Measurements from ENCODE around the gene GPR107.
"Not testable (repeated sequence)": the region's sequence is repeated elsewhere in the genome, so short reads cannot be mapped to it uniquely, and the experiment has no call there.

Gene GPR107

DNA sequence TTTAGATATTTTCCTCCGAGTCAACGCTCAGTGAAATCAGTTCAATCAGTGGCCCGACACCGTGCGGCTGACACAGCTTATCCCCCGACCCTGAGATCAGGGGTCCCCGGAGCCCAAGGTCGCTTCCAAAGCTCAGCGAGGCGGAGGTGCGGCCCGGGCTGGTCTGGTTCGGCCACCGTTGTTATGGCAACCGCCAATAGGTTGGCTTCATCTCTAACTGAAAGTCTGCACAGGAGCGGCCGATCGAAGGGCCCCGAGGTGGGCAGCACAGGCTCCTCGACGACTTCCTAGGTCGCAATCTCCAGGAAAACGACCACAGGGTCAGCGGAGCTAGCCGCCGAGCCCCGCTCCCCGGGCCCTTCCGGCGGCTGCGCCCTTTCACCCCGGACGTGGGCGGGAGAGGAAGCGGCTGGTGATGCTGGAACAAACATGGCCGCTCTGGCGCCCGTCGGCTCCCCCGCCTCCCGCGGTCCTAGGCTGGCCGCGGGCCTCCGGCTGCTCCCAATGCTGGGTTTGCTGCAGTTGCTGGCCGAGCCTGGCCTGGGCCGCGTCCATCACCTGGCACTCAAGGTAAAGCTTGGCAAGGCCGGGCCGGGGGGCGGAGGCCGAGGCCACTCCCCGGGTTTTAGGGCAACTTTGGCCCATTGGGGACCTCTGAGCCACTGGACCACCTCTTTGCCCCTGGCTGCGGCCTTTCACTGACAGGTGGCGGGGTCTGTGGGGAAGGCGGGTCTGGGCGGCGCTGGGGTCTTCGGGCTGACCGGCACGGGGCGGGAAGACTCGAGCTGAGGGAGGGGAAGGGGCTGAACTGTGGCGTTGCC lies at the start of gene GPR107:
TSS of gene GPR107 (plus strand) at position 403 of the 821 bp plus-strand sequence. CDS start at position 430, 27 bp downstream.
- peak within 1 kb of the TSS; percentile 80 for H3K4me3 ChIP-seq (ENCODE audit: low read depth, low read length)

DNA sequence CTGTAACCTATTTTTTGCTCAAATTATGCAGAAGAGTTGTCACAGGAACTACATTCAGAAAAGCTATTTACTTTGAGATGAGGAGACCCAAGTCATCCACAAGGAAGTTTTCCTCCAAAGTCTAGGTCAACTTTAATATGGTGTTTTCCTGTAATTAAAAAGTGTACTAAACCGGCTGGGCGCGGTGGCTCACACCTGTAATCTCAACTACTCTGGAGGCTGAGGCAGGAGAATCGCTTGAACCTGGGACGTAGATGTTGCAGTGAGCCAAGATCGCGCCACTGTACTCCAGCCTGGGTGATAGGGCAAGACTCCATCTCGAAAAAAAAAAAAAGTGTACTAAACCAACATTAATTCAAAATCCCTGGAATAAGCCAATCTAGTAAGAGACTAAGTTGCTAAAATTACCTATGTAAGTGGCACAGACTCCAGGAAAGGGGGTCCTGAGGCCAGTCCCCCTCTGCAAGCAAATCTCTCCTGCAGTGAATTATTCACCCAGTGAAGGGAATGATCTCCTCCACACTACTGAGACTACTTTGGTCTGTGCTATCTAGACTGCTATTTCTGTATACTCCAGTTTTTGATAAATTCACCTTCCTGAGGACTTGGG lies 49.7 kb upstream of the GPR107 start:
- no peak overlapping the region for H3K4me3 ChIP-seq (ENCODE audit: low read depth, low read length)

DNA sequence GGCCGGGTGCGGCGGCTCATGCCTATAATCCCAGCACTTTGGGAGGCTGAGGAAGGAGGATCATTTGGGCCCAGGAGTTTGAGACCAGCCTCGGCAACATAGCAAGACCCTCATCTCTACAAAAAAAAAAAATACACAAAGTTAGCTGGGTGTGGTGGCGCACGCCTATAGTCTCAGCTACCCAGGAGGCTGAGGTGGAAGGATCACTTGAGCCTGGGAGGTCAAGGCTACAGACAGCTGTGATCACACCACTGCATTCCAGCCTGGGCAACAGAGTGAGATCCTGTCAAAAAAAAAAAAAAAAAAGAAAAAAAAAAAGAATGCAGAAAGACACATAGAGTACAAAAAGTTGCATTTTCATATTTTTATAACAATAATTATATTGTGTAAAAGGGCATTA lies 46.8 kb upstream of the GPR107 start:
- H3K4me3 ChIP-seq (ENCODE audit: low read depth, low read length): not testable (repeated sequence)

DNA sequence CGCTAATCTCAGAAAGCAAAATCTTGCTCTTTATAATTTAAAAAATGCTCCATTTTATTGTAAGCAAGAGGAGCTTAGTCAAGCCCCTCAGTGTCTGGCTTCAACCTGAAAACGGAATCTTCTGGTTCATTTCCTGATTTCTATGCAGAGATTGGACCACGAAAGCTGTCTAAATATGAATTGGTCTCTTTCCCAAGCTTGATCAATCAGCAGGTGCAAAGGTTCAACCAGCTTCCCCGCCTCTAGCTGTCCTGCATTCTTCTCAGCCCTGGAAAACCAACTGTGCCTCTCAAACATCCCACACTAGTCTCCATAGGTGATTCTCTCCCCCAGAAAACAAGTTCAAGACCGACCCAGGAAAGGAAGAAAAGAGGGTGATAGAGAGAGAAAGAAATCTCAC lies 45.2 kb upstream of the GPR107 start:
- no peak overlapping the region for H3K4me3 ChIP-seq (ENCODE audit: low read depth, low read length)

DNA sequence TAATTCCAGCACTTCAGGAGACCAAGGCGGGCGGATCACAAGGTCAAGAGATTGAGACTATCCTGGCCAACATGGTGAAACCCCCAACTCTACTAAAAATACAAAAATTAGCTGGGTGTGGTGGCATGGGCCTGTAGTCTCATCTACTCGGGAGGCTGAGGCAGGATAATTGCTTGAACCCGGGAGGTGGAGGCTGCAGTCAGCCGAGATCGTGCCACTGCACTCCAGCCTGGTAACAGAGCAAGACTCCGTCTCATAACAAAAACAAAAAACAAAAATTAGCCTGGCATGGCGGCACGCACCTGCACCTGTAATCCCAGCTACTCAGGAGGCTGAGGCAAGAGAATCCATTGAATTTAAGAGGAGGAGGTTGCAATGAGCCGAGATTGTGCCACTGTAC lies 44.2 kb upstream of the GPR107 start:
- H3K4me3 ChIP-seq (ENCODE audit: low read depth, low read length): not testable (repeated sequence)

DNA sequence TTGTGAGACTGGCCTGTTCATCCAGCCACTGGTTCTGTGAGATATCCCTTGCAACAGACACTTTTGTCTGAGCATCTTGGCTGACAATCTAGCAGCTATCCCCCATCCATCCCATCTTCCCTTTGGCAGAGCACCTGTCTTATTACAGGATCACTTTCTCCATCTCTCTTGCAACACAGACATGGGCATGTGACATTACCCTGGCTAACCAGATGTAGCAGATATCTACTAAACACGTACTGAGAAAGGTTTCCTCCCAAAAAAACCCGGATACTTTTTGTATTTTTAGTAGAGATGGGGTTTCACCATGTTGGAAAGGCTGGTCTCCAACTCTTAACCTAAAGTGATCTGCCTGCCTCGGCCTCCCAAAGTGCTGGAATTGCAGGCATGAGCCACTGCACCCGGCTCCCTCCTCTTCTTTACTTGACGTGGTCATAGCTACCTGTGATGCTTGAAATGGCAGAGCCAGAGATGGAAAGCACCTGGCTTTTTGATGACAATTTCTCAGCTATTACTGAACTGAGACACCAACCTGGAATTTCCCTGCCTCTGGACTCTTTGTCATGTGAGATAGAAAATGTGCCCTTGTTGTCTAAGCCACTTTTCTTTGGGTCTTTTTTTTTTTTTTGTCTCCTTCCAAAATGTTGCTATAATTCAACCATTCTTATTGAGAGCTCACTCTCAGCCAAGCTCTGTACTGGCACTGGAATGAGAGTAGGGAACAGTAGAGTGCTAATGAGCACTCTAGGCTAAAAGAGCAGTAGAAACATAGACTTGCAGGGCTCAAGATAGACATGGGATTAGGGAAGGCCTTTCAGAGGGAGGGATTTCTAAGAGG lies 43.3 kb upstream of the GPR107 start:
- H3K4me3 ChIP-seq (ENCODE audit: low read depth, low read length): no peak overlapping the region

DNA sequence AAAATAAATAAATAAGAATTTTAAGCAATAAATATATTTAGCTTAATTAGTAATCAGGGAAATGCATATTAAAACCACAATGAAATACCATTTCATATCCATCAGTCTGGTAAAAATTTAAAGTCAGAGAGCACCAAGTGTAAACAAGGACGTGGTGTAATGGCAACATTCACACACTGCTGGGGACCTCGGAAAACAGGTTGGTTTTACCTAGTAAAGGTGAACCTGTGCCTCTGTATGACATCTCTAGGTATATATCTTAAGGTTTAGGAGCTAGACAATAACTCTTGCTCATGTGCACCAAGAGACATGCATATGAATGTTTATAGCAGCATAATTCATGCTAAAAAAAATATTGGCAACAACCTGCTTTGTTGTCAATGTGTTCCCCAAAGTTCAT lies 40.4 kb upstream of the GPR107 start:
- H3K4me3 ChIP-seq (ENCODE audit: low read depth, low read length): no peak overlapping the region

DNA sequence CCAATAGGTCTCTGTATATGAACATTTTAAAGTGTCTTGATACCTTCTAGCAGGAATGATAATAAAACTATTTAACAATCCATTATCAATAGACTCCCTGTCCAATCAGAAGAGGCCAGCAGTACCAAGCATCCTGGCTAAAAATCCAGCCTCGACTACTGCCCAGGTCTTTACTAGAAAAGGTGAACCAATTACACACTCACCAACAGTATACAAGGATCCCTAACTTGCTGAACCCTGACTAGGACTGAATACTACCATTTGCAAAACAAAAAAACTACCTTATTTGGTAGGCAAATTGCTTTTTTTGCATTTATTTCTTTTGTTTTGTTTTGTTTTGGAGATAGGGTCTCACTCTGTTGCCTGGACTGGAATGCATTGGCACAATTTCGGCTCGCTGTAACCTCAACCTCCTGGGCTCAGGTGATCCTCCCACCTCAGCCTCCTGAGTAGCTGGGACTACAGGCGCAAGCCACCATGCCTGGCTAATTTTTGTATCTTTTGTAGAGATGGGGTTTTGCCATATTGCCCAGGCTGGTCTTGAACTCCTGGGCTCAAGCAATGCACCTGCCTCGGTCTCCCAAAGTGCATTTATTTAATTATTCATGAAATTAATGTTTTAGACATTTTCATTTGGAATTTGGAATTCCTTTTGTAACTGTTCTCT lies 38.2 kb upstream of the GPR107 start:
- H3K4me3 ChIP-seq (ENCODE audit: low read depth, low read length): no peak overlapping the region

DNA sequence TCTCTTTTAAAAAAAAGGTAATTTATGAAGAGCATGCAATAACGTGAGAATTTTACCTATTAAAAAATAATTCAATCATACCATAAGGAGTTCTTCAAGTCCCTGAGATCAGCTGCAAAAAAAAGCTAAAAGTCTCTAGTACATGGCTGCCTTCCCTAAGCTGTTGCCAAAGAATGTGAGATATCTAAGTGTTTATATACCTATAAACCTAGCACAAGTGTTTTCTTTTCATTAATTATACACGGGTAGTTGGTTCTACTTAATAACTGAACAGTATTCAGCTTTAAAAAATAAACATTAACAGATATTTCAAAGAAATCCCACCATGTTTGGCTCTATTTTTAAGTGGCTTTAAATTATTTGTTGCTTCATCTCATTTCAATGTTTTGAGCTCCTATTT lies 36.6 kb upstream of the GPR107 start:
- no peak overlapping the region for H3K4me3 ChIP-seq (ENCODE audit: low read depth, low read length)

DNA sequence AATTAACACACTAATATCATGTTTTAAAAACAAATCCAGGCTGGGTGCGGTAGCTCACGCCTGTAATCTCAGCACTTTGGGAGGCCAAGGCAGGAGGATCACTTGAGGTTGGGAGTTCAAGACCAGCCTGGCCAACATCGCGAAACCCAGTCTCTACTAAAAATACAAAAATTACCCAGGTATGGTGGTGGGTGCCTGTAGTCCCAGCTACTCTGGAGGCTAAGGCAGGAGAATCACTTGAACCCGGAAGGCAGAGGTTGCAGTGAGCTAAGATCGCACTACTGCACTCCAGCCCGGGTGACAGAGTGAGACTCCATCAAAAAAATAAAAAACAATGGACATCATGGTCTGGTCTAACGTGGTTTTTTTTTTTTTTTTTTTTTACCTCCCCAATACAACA lies 36.2 kb upstream of the GPR107 start:
- H3K4me3 ChIP-seq (ENCODE audit: low read depth, low read length): not testable (repeated sequence)

DNA sequence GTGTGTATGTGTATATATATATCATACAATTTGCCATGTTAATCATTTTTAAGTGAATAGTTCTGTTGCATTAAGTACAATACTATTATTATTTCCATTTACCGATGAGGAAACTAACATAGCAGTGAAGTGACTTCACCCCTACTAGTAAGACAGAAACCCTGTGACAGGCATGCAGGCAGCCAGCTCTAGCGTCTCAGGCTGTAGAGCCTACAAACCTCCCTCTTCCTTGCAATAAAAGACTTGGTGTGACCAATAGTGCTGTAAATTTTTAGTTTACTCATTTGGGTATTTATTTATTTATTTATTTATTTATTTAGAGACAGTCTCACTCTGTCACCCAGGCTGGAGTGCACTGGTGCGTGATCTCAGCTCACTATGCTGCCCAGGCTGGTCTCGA lies 35.4 kb upstream of the GPR107 start:
- no peak overlapping the region for H3K4me3 ChIP-seq (ENCODE audit: low read depth, low read length)

DNA sequence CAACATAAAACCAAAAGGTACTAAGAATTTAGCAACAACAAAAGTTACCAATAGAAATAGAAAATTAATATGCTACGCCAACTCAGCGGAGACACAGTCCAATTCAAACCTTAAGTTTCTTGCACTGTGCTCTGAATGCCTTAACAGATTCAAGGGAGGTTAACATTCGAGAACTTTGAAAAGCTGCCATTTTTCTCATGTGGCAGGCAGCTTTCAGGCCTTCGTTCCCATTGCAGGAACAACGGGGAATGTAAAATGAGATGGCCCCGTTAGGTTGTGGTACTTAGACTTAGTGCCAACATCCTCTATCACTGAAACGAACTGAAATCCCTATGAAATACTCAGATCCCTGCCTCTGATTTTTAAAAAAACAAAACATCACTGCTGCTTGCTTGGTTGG lies 33.1 kb upstream of the GPR107 start:
- no peak overlapping the region for H3K4me3 ChIP-seq (ENCODE audit: low read depth, low read length)

DNA sequence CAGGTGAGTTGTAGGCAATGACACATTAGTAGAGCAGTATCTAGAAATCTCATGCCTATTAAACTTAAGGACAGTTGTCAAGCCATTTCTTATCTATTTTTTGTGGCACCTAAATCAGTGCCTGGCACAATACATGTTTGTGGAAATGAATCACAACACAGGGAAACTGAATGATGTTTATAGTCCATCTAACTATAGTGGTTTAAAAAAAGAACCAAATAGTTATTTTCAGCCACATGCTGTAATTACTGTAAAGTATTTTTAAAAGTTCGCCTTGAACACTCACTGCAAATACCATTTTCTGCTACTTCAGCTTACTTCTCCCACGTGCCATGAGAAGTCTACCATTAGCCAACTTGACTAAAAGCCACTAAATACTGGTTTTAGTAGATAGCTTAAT lies 32.6 kb upstream of the GPR107 start:
- no peak overlapping the region for H3K4me3 ChIP-seq (ENCODE audit: low read depth, low read length)

DNA sequence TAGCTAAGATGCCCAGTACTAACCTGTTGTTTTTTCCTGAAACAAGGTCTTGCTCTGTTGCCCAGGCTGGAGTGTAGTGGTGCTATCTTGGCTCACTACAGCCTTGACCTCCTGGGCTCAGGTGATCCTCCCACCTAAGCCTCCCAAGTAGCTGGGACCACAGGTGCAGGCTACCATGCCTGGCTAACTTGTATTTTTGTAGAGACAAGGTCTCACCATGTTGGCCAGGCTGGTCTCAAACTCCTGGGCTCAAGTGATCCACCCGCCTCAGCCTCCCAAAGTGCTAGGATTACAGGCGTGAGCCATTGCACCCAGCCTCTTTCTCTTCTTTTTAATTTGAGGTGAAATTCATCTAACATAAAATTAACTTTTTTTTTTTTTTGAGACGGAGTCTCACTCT lies 31.9 kb upstream of the GPR107 start:
- H3K4me3 ChIP-seq (ENCODE audit: low read depth, low read length): not testable (repeated sequence)

DNA sequence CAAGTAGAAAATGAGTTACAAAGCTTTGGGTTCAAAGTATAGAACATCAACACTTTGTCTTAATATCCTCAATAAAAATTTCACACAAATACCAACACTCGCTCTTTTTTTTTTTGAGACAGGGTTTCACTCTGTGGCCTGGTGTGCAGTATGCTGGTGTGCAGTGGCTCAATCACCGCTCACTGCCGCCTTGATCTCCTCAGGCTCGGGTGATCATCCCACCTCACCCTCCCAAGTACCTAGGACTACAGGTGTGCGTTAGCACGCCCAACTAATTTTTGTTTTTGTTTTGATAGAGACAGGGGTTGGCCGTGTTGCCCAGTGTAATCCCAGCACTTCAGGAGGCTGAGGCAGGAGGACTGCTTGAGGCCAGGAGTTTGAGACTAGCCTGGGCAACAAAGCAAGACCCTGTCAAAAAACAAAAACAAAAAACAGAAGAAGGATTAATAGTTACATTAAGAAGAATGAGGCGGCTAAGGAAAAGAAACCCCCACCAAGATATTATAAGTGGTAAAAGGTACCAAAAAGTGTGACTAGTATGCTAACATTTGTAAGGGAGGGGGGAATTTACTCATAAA lies 31.1 kb upstream of the GPR107 start:
- no peak overlapping the region for H3K4me3 ChIP-seq (ENCODE audit: low read depth, low read length)

DNA sequence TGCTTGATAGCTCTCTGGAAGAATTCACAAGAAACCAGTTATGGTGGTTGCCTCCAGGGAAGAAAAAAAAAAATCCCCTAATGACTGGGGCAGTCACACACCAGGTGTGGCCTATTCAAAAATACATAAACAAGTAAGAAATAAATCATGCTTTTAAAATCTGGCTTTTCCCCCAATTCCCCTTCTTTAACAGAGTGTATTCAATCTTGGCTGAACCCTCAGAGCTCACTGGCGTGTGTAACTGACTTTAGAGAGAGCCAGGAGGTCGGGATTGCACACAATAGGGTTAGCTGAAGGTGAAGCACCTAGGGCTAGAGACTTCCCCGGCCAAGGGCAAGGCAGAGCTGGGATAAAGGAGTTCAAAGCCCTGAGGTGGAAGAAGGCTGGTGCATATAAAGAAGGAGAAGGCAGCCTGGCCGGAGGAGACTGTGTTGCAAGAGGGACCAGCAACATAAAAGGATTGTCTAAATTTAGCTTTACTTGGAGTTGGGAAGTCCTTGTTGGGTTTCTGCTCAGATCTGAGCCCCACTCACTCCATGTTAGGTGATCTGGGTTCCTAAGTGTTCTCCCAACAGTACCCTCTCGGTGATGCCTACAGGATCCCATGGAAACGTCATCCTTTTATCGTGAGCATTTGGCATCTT lies 30.4 kb upstream of the GPR107 start:
- H3K4me3 ChIP-seq (ENCODE audit: low read depth, low read length): no peak overlapping the region

DNA sequence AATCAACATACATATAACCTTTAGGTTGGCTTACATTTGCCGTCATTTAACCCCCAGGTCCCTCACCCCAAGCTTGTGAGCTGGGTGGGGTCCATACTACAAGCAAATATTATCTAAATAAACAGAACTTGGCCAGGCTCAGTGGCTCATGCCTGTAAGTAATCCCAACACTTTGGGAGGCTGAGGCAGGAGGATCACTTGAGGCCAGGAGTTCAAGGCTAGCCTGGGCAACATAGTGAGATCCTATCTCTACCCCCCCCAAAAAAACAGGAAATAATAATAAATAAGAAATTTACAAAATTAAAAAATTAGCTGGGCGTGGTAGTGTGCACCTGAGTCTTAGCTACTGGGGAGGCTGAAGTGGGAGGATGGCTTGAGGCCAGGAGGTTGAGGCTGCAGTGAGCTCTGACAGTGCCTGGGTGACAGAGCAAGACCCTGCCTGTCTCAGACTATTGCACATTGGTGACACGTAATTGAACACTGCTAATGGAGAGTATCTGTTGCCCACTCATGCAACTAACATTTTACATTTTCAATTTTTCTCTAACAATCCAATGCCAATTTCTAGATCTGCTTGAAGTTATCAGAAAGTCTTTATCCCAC lies 29.6 kb upstream of the GPR107 start:
- no peak overlapping the region for H3K4me3 ChIP-seq (ENCODE audit: low read depth, low read length)

DNA sequence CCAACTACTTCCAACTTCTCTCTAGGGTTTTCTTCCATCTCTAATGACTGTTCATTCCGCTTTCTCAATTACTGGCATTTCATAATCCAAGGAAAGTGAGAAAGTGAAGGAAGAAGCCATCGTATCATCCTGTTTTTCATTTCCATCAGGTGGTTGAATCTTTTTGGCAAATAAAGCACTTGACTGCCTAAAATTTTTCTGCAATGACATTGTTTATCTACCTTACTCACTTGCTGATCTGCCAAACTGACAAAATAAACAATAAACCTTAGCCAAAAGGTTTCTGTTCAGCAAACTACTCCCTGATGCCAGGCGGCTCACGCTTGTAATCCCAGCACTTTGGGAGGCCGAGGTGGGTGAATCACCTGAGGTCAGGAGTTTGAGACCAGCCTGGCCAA lies 29.1 kb upstream of the GPR107 start:
- H3K4me3 ChIP-seq (ENCODE audit: low read depth, low read length): no peak overlapping the region

DNA sequence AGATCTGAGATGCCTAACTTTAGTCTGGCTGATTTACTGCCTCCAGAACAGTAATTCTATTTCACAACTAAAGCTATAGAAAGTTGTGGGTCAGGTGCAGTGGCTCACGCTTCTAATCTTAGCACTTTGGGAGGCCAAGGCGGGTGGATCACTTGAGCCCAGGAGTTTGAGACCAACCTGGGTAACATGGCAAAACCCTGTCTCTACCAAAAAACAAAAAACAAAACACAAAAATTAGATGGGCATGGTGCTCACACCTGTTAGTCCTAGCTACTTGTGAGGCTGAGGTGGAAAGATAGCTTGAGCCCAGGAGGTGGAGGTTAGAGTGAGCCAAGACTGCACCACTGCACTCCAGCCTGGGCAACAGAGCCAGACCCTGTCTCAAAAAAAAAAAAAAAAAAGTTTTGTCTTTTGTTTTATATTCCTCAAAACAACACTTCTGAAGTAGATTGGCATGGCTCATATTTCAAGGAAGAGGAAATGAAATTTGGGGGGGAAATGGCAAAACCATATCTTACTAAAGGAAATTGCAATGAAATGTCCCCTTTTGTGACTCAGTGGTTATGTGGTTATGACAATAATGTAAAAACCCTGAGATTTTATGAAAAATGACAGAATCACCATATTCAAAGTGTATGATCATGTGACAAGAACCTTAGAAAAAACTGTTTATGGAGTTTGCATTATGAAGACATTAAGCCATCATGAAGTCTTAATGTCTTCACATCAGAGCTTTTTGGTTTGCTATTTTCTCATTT lies 26.9 kb upstream of the GPR107 start:
- no peak overlapping the region for H3K4me3 ChIP-seq (ENCODE audit: low read depth, low read length)

All from iPS-11a (cell line).